Stimulated activated CD4-positive, alpha-beta T cell treated with anti-CD3 and anti-CD28 coated beads, Interleukin-4, amount 100 ng/mL, for 48 hours (primary cell): ENCODE results near the gene BRCA2.
A peak's percentile ranks its signal among the peaks of the same experiment; 100 is the strongest.

Experiments
- DNase-seq, 2 donors: peaks; one replicate each; pipeline ENCODE4 v3.0.0-alpha.2; 2020; ENCODE audit warnings: low read depth in 2 of 2

Gene BRCA2

GRCh38 chr13:32315238-32316027, at the start of gene BRCA2, which contains the start of gene ZAR1L:
BRCA2 (plus strand) TSS chr13:32315508; CDS start chr13:32316461, 953 bp downstream.
ZAR1L (minus strand) TSS chr13:32315363; CDS start chr13:32311925, 3,438 bp downstream.
- peak; percentile 77 to 86 for DNase-seq

GRCh38 chr13:32265726-32266125, 49.6 kb upstream of the BRCA2 start:
- DNase-seq, result no peak

GRCh38 chr13:32266130-32266529, 49.2 kb upstream of the BRCA2 start:
- no peak for DNase-seq

GRCh38 chr13:32267836-32268439, 47.4 kb upstream of the BRCA2 start:
- DNase-seq, result peak; percentile 22 to 42

GRCh38 chr13:32272021-32272683, 43.2 kb upstream of the BRCA2 start:
- no peak for DNase-seq

- no peak for DNase-seq
These were observed 37.5 kb upstream of the BRCA2 start for GRCh38 chr13:32277839-32278238.

GRCh38 chr13:32278426-32278825, 36.9 kb upstream of the BRCA2 start:
- DNase-seq, result no peak

GRCh38 chr13:32281096-32281495, 34.2 kb upstream of the BRCA2 start:
- no peak for DNase-seq

GRCh38 chr13:32282096-32282711, 33.1 kb upstream of the BRCA2 start:
- DNase-seq, result no peak

GRCh38 chr13:32284927-32285632, 30.2 kb upstream of the BRCA2 start:
- no peak for DNase-seq

- no peak for DNase-seq
These were observed 29.7 kb upstream of the BRCA2 start for GRCh38 chr13:32285633-32285965.

- no peak for DNase-seq
These were observed 18.1 kb upstream of the BRCA2 start for GRCh38 chr13:32297206-32297605.

GRCh38 chr13:32298695-32299094, 16.6 kb upstream of the BRCA2 start:
- DNase-seq, result no peak

GRCh38 chr13:32299893-32300292, 15.4 kb upstream of the BRCA2 start:
- no peak for DNase-seq

- no peak for DNase-seq
These were observed 14.9 kb upstream of the BRCA2 start for GRCh38 chr13:32300406-32300805.

GRCh38 chr13:32300920-32301319, 14.4 kb upstream of the BRCA2 start:
- DNase-seq, result no peak

GRCh38 chr13:32302461-32302860, 12.8 kb upstream of the BRCA2 start:
- no peak for DNase-seq

GRCh38 chr13:32305646-32306045, 9.7 kb upstream of the BRCA2 start:
- no peak for DNase-seq

- no peak for DNase-seq
These were observed 5.8 kb upstream of the BRCA2 start for GRCh38 chr13:32309312-32310133.

GRCh38 chr13:32310134-32310706, 5.1 kb upstream of the BRCA2 start:
- DNase-seq, result no peak
